ENCODE measurements around the gene CMTM4. TPM values are rescaled to one million over a fixed set of nuclear protein-coding genes. Genes with fewer than 3 reads are reported as not detected.
"Not testable (repeated sequence)": the region's sequence is repeated elsewhere in the genome, so short reads cannot be mapped to it uniquely, and the experiment has no call there.

CMTM4 gene
- polyA plus RNA-seq, 12 donors = 8.4 to 18.7 (median 11.0) TPM; not detected in 1

DNA sequence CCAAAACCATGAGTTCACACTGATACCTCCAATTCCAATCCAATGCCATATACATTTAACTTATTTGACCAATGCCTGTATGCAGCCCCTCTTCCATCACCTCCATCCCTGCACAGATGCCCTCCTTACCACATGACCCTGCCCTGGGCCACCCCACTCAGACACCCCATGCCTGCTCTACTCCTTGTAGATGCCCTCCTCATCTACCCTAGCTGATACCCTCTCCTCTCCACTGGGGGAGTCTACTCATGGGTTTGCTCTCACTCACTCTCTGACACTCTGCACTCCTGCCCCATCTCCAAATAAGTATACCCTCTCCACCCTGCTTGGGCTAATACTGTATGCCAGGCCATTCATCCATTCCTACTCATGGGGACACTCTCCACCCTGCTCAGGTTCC is 16.0 kb upstream of the CMTM4 start:
- no peak for DNase-seq

DNA sequence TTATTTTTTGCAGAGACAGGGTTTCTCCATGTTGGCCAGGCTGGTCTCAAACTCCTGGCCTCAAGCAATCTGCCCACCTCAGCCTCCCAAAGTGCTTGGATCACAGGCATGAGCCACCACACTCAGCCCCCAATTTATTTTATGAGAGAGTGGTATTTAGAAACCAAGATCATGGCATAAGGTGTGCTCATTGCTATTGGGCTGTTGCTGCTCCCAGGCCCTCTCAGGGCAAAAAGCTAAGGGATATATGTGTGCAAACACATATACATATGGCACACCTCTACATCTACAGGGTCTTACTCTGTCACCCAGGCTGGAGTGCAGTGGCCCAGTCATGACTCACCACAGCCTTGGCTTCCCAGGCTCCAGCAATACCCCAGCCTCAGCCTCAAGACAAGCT is 15.0 kb upstream of the CMTM4 start:
- DNase-seq = no peak

DNA sequence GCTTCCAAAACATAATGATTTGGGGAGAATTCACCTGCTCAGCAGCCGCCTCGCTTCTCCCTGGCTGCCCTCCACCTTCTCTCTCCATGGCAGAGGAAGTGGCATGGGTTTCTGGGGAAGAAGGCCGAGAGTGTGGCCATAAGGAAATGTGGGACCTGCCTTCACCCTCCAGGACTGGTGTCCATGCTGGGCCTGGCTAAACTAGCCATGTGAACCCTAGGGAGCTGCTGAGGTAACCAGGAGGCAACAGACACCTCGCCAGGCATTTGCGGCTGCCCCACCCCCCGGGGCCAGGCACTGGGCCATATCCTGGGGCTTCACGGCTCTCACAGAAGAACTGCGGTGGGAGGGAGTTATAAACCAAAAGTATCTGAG is 9.9 kb upstream of the CMTM4 start:
- no peak for DNase-seq

GRCh38 chr16:66705790-66706505 is 9.4 kb upstream of the CMTM4 start:
- DNase-seq = no peak

- DNase-seq = peak; percentile 66
Observed at GRCh38 chr16:66703406-66704215, 7.1 kb upstream of the CMTM4 start.

DNA sequence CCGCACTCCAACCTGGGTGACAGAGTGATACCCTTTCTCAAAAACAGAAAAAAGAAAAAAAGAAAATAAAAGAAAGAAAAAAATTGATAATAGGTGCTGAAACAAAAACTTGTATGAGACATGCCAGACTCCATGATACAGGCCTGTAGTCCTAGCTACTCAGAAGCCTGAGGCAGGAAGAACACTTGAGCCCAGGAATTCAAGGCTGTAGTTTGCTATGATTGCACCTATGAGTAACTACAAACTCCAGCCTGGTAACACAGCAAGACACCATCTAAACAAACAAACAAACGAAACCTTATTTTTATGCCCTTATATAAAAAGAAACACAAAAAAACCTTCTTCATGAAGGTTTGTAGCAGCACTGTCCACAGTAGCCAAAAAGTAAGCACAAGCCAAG is 5.0 kb upstream of the CMTM4 start:
- no peak for DNase-seq

GRCh38 chr16:66701026-66701425 is 4.5 kb upstream of the CMTM4 start:
- DNase-seq = no peak

DNA sequence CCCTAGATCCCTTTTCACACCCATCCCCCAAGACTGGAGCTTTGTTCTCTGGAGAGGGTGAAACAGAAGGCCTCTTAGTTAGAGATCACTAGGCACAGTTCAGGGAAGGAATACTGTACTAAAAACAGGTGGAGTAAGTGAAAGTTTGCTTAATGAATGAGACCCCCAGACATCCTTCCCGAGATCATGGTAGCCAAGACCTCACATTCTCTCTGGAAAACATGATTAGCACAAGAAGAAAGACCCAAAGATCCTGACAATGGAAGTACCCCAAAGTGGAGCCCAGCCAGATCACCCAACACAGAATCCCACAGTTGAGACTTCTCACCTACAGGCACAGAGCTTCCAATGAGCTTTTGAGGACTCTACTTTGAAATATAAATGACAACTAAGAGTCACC is 3.4 kb upstream of the CMTM4 start:
- DNase-seq = no peak

DNA sequence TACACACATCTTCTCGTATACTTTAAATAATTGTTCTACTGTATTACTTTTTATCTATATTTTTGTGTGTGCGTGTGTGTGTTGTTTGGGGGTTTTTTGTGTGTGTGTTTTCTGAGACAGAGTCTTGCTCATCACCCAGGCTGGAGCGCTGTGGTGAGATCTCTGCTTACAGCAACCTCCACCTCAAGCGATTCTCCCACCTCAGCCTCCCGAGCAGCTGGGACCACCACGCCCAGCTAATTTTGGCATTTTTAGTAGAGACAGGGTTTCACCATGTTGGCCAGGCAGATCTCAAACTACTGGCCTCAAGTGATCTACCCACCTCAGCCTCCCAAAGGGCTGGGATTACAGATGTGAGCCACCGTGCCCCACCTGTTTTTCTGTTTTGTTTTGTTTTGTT is 1.5 kb upstream of the CMTM4 start:
- DNase-seq = no peak

DNA sequence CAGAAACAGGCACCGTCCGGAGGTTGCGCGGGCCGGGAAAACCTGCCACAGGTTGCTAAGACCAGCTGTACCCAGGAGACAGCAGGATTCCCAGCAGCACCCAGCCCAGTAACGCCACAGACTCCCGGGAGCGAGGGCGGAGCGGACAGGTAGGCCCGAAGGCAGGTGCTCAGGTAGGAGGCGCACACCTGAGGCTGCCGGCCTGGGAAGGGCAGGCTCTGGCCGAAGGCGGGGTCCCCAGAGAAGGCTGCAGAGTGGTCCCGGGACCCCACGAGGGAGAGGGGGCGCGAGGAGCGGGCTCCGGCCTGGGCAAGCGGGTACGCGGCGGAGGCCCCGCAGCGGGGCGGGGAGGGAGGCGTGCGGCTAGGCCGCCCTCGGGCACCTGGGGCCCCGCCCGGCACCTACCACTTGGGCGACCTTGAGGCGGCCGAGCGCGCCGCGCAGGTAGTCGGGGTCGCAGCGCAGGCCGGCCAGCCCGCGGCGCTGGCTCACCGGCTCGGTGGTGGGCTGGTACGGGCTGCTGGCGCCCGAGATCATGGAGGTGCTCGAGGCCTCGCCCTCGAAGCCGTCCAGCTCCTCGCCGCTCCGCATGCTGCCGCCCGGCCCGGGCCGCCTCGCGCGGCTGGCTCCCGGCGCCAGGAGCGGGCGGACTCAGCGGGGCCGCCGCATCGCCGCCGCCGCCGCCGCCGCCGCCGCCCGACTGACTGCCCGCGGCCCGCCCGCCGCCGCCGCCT is 441 bp downstream of the CMTM4 start:
- DNase-seq = no peak

GRCh38 chr16:66695471-66695934 is 1.0 kb downstream of the CMTM4 start:
- DNase-seq = no peak

DNA sequence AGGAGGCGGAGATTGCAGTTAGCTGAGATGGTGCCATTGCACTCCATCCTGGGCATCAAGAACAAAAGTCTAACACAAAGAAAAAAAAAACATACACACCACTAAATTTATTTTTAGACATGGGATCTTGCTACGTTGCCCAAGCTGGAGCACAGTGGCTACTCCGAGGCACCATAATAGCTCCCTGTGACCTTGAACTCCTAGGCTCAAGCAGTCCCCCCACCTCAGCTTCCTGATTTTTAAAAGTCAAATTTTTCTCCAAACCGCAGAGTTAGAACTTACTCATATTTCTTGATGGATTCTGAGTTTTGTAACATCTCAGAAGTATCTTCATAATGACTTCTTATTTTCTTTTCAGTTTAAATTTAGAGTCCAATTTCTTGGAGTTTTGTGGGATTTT is 3.4 kb downstream of the CMTM4 start:
- no peak for DNase-seq

- DNase-seq = no peak
Observed at GRCh38 chr16:66692341-66692740, 4.2 kb downstream of the CMTM4 start.

DNA sequence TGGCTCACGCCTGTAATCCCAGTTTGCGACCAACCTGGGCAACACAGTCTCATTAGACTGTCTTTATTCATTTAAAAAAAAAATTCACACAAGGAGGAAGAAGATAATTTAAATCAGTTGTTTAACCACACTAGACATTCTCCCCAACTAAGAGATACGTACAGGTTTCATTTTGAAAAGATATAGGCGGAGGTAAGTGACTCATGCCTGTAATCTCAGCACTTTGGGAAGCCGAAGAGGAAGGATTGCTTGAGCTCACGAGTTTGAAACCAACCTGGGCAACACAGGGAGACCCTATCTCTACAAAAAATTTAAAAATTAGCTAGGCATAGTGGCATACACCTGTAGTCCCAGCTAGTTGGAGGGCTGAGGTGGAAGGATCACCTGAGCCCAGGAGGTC is 5.3 kb downstream of the CMTM4 start:
- DNase-seq = no peak

GRCh38 chr16:66690106-66690847 is 6.3 kb downstream of the CMTM4 start:
- no peak for DNase-seq

DNA sequence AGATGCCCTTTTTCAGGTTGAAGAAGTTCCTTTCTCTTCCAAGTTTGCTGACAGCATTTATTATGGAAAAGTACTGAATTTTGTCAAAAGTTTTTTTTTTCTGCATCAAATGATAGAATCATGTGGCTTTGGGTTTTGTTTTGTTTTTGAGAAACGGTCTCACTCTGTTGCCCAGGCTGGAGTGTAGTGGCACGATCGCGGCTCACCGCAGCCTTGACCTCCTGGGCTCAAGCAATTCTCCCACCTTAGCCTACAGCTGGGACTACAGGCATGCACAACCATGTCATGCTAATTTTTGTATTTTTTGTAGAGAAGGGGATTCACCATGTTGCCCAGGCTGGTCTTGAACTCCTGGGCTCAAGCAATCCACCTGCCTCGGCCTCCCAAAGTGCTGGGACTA is 7.3 kb downstream of the CMTM4 start:
- DNase-seq = no peak

DNA sequence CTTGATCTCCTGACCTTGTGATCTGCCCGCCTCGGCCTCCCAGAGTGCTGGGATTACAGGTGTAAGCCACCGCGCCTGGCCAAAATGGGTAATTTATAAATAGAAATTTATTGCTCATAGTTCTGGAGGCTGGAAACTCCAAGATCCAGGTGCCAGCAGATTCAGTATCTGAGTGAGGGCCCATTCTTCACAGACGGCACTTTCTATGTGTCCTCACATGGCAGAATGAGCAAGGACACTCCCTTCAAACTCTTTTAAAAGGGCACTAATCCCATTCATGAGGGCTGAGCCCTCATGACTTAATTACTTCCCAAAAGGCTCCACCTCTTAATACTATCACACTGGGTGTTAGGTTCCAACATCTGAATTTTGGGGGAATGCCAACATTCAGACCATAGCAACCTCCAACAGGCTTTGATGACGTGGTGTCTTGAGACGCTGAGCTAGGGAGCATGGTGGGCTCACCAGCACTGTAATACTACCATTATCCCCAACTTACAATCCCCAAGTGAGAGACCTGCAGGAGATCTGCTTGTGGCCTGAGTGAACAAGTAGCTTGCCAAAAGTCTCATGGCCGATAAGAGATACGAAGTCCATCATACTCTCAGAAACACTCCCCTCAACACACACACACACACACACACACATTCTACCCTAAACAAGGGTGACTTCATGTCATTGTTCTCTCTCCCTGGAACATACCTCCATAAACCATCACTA is 8.5 kb downstream of the CMTM4 start:
- DNase-seq = no peak

DNA sequence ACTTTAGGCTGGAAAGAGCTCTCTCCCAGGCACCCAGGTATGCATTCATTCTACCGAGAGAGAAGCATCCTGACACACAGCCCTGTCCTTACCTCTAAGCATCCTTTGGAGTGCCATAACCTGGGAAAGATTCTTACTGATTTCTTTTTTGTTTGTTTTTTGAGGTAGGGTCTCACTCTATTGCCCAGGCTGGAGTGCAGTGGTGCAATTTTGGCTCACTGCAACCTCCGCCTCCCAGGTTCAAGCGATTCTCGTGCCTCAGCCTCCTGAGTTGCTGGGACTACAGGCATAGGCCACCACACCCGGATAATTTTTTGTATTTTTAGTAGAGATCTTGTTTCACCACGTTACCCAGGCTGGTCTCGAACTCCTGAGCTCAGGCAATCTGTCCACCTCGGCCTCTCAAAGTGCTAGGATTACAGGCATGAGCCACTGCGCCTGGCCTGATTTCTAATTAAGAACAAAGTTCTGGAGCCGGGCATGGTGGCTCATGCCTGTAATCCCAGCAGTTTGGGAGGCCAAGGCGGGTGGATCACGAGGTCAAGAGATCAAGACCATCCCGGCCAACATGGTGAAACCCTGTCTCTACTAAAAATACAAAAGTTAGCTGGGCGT is 10.9 kb downstream of the CMTM4 start:
- DNase-seq = not testable (repeated sequence)

DNA sequence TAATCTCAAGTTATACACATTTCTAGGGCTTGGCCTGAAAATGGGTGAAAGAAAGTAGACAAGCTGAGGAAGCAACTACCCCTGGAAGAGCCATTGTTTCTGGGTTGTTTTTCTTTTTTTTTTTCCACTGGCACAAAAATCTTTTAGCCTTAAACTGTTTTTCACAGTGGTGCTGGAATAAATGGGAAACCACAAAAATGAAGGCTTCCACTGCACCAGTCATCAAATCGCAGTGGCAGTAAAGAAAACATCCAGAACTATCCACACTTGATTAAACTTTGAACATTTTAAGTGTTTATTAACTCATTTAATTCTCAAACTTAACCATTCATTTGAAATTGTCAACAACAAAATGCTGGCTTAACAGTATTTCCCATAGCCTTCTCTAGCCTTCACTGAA is 14.3 kb downstream of the CMTM4 start:
- DNase-seq = no peak

- no peak for DNase-seq
Observed at GRCh38 chr16:66681676-66682075, 14.9 kb downstream of the CMTM4 start.

GRCh38 chr16:66678337-66678736 is 18.2 kb downstream of the CMTM4 start:
- no peak for DNase-seq
